H1 (cell line): ENCODE results near the gene PAX8.
"Not testable (repeated sequence)": the region's sequence is repeated elsewhere in the genome, so short reads cannot be mapped to it uniquely, and the experiment has no call there.

Experiments
- EP300 ChIP-seq, 2 experiments: IDR thresholded peaks; 1 replicate in 1 of 2; 2 replicates in 1 of 2; pipeline ENCODE4 v1.6.1; 2011 to 2012; ENCODE audit warnings: low read depth in 2 of 2, low read length in 2 of 2, mild to moderate bottlenecking in 2 of 2, borderline replicate concordance in 1 of 2, inconsistent platforms in 1 of 2, moderate library complexity in 1 of 2
- POU5F1 ChIP-seq: IDR thresholded peaks from 2 replicates; pipeline ENCODE4 v1.6.1; 2011; ENCODE audit warnings: low read depth, mild to moderate bottlenecking, low read length, moderate library complexity
- SUZ12 ChIP-seq: fragments of 200-600 bp; sonication (generic); IDR thresholded peaks from 2 replicates; pipeline ENCODE4 v1.6.1; 2012; ENCODE audit warnings: mild to moderate bottlenecking, inconsistent platforms, low read length, moderate library complexity, mixed read lengths
- TF ChIP-seq, protein P1 (sequence below), 3 experiments: IDR thresholded peaks; 1 replicate in 2 of 3; 2 replicates in 1 of 3; pipeline versions ENCODE4 v1.5.1 to v1.6.1; 2011; ENCODE audit warnings: low read length in 3 of 3, mild to moderate bottlenecking in 3 of 3, inconsistent platforms in 2 of 3, low read depth in 1 of 3, moderate library complexity in 1 of 3; ENCODE audit not compliant: insufficient read depth in 1 of 3; ENCODE audit errors: control extremely low read depth in 1 of 3
- TF ChIP-seq, protein P2 (sequence below): IDR thresholded peaks from 2 replicates; pipeline ENCODE4 v1.6.1; 2011; ENCODE audit warnings: low read depth, mild to moderate bottlenecking, low read length; ENCODE audit not compliant: insufficient read depth

DNA sequence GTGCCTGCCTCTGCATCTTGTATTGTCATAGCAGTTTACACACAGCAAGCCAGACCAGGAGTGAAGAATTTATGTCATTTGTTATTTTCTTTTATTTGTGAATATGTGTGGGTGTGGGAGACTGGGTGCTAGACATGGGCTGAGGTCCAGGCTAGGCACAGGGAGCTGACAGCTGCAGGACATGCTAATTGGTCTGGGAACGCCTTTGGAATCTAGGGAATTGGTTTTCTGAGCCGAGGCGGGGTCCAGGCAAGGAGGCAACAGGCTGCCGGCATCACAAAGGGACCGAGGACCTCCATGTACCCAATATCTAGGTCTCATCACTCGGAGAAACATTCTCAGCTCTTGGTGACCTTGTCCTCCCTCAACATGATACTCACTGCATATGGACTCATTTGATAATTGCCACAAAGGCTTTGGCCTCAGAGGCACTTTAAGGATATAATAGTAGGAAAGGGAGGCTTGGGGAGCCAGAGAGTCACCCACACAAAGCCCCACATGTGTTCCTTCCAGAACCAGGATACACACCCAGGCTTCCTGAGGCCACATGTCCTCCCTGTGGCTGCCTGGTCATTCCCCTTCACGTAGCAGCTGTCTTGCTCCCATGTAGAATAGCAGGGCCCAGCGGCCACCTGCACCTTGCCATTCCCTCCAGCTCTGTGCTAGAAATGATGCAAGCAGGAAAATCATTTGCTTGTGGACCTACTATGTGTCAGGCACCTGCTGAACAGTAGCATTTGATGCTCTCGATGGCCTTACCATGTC, 23.7 kb upstream of the PAX8 start:
- not testable (repeated sequence) for TF ChIP-seq POU5F1; SUZ12; EP300 (IDR thresholded peaks at IDR 0.05; ENCODE audit: borderline replicate concordance in 1 of 2, low read depth in 2 of 2, low read length in 2 of 2)
- TF ChIP-seq, protein P1, sequence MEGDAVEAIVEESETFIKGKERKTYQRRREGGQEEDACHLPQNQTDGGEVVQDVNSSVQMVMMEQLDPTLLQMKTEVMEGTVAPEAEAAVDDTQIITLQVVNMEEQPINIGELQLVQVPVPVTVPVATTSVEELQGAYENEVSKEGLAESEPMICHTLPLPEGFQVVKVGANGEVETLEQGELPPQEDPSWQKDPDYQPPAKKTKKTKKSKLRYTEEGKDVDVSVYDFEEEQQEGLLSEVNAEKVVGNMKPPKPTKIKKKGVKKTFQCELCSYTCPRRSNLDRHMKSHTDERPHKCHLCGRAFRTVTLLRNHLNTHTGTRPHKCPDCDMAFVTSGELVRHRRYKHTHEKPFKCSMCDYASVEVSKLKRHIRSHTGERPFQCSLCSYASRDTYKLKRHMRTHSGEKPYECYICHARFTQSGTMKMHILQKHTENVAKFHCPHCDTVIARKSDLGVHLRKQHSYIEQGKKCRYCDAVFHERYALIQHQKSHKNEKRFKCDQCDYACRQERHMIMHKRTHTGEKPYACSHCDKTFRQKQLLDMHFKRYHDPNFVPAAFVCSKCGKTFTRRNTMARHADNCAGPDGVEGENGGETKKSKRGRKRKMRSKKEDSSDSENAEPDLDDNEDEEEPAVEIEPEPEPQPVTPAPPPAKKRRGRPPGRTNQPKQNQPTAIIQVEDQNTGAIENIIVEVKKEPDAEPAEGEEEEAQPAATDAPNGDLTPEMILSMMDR (IDR thresholded peaks at IDR 0.05; ENCODE audit: control extremely low read depth in 1 of 3, insufficient read depth in 1 of 3, low read depth in 1 of 3, low read length in 3 of 3) = not testable (repeated sequence)
- TF ChIP-seq, protein P2, sequence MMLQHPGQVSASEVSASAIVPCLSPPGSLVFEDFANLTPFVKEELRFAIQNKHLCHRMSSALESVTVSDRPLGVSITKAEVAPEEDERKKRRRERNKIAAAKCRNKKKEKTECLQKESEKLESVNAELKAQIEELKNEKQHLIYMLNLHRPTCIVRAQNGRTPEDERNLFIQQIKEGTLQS = not testable (repeated sequence)
